ENCODE measurements around the gene DEFB128.

The DEFB128 gene

DNA sequence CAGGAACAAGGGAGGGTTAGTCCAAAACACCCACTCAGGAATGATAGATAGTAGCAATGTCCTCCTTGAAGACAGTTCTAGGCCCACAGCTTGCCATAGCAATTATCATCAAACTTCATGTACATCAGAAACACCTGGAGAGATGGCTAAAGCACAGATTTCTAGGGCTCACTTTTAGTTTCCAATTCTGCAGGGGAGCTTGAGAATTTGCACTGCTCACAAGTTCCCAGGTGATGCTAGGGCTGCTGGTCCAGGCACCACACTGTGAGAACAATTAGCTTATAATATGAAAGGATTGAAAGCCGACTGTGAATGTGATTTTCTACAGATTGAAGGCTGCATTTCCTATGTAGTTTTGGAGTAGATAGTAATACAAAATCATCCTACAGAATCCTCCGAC, 43.6 kb downstream of the DEFB128 start:
- DNase-seq, result no peak

DNA sequence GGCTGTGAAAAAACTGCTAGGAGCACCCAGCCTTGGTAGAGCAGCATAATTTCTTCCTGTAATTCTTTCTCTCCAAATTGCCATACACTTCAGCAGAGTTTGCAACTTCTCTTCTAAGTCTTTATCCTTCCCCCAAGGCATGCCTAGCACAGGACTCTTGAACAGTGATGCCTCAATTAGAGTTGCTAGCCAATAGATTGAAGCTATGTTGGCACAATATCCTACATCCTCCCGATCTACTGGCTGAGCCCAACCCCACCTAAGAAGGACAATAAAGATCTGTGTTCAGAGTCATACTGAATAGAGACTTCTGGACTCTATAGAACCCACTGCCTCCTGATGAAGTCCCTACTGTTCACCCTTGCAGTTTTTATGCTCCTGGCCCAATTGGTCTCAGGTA, 47.2 kb downstream of the DEFB128 start, which contains the start of gene DEFB126:
DEFB126 (plus strand) TSS at position 301 of the 400 bp plus-strand sequence; CDS start at position 340, 39 bp downstream.
- DNase-seq, result no peak
